ENCODE measurements around the gene CIB4. TPM values are rescaled to one million over a fixed set of nuclear protein-coding genes. Genes with fewer than 3 reads are reported as not detected.

The CIB4 gene
- total and polyA plus RNA-seq, 2 of the 13 experiments (the other 11 are each of a cell fraction or from before 2014, with no cell fraction given) = not detected

DNA sequence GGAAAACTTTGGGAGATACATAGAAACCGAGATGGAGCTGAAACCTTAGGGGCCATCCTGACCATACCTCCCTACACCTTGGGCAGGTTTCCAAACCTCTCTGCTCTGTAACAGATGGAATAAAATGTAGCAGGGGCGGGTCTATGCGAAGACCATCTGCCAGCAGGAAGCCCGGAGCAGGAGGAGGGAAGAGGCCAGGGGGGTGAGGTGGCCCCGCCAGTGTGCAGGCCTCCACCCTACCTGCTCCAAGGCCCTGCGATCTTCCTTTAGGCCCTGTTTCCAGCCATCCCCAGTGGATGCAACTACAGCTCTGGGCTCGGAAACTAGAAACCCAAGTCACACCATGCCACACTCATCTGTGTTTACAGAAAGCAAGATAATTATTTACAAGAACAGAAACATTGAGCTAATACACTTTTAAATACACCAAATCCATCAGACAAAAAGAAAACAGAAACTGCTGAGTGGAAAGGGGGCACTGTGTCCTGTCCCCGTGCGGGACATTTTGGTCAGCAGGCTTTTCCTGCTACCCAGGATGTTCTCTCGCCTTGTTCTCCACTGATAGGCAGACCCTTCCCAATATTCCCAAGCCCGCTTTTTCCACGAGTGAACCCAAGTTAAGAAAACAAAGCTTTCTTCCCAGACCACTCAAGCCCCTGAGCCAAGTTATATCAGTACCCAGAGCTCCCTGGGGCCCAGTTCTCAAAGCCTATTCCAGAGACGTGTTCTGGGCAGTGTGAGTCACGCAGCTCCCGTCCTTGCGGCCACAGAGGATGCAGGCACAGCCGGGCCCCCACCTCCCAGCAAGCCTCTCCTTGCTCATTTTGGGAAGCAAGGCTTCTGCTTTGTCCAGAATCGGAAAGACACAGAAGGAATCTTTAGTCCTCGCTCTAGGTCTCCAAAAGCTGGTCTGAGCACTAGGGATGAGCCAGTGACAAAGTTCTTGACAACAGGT, 17.3 kb downstream of the CIB4 start:
- 53% methylated on average over 19 of the region's 19 CpGs for WGBS (ENCODE audit: low lambda C conversion rate)
- CTCF ChIA-PET (ENCODE audit: low intra/inter-chr PET ratio, low total read pairs) = no interaction called here

DNA sequence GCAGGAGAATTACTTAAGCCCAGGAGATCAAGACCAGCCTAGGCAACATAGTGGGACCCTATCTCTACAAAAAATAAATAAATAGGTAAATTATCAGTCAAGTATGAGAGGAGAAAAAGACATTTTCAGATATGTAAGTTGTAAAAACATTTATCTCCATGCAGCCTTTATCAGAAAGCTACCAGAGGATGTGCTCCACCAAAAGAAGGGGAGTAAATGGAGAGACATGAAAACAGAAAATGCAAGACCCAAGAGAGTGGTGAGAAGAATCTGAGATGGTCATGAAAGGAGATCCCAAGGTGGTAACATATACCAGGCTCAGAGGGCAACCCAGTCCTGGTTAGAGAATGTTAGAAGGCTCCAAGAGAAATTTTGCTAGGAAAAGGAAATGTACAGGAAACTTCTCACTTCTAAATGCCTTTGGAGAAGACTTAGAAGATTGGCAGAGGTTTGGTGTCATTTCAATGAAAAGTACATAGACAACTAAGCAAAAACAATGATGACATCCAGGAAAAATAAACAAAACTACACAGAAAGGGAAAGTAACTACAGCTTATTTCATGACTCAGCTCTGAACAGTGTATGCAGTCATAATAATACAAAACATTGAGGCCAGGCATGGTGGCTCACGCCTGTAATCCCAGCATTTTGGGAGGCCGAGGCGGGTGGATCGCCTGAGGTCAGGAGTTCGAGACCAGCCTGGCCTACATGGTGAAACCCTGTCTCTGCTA, 19.5 kb downstream of the CIB4 start:
- intact Hi-C loops (cut with micrococcal nuclease; ENCODE audit: unreplicated experiment) = no loop called here
- H4K20me1 ChIP-seq (ENCODE audit: insufficient read depth, low read length) = no peaks in the 10 kb centered on the region
- H3K79me2 ChIP-seq (ENCODE audit: insufficient read depth, low read length) = no peaks in the 10 kb centered on the region
- in situ Hi-C loops (cut with HindIII; ENCODE audit: extremely low pct_ligation_motif_present, low pct_unique_long_range_greater_than_20kb) = no loop called here
- no peak overlapping the region for H3K9ac ChIP-seq (ENCODE audit: insufficient read depth, low read depth, low read length)
- peaks cover 3% of the 10 kb centered on the region; the same call in 1 of the 2 replicates for H3K4me1 ChIP-seq (ENCODE audit: insufficient read depth, low read length)
- WGBS (ENCODE audit: low lambda C conversion rate) = 47% methylated on average over 5 of the region's 5 CpGs
- no peaks in the 10 kb centered on the region for H3K36me3 ChIP-seq (replicated peaks in 1 of 2; ENCODE audit: control insufficient read depth in 1 of 2, insufficient read depth in 2 of 2, low read length in 2 of 2)
- no peak overlapping the region for H2AFZ ChIP-seq (ENCODE audit: low read length)
- CTCF ChIA-PET (ENCODE audit: low intra/inter-chr PET ratio, low total read pairs) = no interaction called here
- H3K27ac ChIP-seq (ENCODE audit: extremely low read length, insufficient read depth, low read length) = no peak overlapping the region
- DNase-seq (ENCODE audit: low spot score) (no peak), ATAC-seq (no peak; the same call in 2 of the 3 replicates), FAIRE-seq (no peak)
- no TSS peak for BruUV-seq (replicated peaks)
- no peak overlapping the region for H3K4me3 ChIP-seq (replicated peaks in 1 of 3; ENCODE audit: insufficient read depth in 1 of 3, low read depth in 2 of 3, low read length in 3 of 3)
- H3K27me3 ChIP-seq (ENCODE audit: control insufficient read depth in 1 of 2, insufficient read depth in 2 of 2, low read length in 2 of 2) = peaks cover 0 to 51% of the 10 kb centered on the region in 2 experiments; a peak in 3 of 5 replicates
- no peaks in the 10 kb centered on the region for H3K9me3 ChIP-seq (ENCODE audit: low read length)
- H3K4me2 ChIP-seq (ENCODE audit: low read depth, low read length) = no peak overlapping the region
- POLR2A ChIA-PET = no interaction called here
- TF ChIP-seq ZNF616 (CRISPR knock-in tag; IDR thresholded peaks at IDR 0.05; ENCODE audit: low read depth) (no peak), RFX3 (CRISPR knock-in tag; IDR thresholded peaks at IDR 0.05) (no peak), RARA (CRISPR knock-in tag; IDR thresholded peaks at IDR 0.05) (peak; percentile 63), ZNF317 (CRISPR knock-in tag; IDR thresholded peaks at IDR 0.05) (no peak), RXRB (CRISPR knock-in tag; IDR thresholded peaks at IDR 0.05; ENCODE audit: borderline replicate concordance) (peak; percentile 31; the same call in 1 of the 2 replicates), TOE1 (CRISPR knock-in tag; IDR thresholded peaks at IDR 0.05) (no peak), NPAS2 (CRISPR knock-in tag; IDR thresholded peaks at IDR 0.05; ENCODE audit: borderline replicate concordance) (no peak), MAFK (conservative IDR thresholded peaks at IDR 0.05 in 1 of 2, IDR thresholded peaks at IDR 0.05 in 1 of 2; ENCODE audit: low read length in 2 of 2) (peak; percentile 46 to 67; a peak in 3 of 4 replicates), U2AF2 (IDR thresholded peaks at IDR 0.05; ENCODE audit: low read depth, low read length) (no peak), GABPB1 (CRISPR knock-in tag; IDR thresholded peaks at IDR 0.05) (no peak)
- TF ChIP-seq, protein P1, sequence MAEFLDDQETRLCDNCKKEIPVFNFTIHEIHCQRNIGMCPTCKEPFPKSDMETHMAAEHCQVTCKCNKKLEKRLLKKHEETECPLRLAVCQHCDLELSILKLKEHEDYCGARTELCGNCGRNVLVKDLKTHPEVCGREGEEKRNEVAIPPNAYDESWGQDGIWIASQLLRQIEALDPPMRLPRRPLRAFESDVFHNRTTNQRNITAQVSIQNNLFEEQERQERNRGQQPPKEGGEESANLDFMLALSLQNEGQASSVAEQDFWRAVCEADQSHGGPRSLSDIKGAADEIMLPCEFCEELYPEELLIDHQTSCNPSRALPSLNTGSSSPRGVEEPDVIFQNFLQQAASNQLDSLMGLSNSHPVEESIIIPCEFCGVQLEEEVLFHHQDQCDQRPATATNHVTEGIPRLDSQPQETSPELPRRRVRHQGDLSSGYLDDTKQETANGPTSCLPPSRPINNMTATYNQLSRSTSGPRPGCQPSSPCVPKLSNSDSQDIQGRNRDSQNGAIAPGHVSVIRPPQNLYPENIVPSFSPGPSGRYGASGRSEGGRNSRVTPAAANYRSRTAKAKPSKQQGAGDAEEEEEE (CRISPR knock-in tag; IDR thresholded peaks at IDR 0.05; ENCODE audit: borderline replicate concordance) = no peak
- TF ChIP-seq, protein P2, sequence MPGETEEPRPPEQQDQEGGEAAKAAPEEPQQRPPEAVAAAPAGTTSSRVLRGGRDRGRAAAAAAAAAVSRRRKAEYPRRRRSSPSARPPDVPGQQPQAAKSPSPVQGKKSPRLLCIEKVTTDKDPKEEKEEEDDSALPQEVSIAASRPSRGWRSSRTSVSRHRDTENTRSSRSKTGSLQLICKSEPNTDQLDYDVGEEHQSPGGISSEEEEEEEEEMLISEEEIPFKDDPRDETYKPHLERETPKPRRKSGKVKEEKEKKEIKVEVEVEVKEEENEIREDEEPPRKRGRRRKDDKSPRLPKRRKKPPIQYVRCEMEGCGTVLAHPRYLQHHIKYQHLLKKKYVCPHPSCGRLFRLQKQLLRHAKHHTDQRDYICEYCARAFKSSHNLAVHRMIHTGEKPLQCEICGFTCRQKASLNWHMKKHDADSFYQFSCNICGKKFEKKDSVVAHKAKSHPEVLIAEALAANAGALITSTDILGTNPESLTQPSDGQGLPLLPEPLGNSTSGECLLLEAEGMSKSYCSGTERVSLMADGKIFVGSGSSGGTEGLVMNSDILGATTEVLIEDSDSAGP (CRISPR knock-in tag; IDR thresholded peaks at IDR 0.05; ENCODE audit: borderline replicate concordance) = no peak

More for the DNA sequence above, 17.3 kb downstream of the CIB4 start:
- Histone ChIP-seq H3K9ac (ENCODE audit: insufficient read depth, low read depth, low read length) (no peak overlapping the region), H2AFZ (ENCODE audit: low read length) (no peak overlapping the region), H3K4me3 (replicated peaks in 1 of 3; ENCODE audit: insufficient read depth in 1 of 3, low read depth in 2 of 3, low read length in 3 of 3) (no peak overlapping the region), H3K9me3 (ENCODE audit: low read length) (no peaks in the 10 kb centered on the region), H4K20me1 (ENCODE audit: insufficient read depth, low read length) (no peaks in the 10 kb centered on the region), H3K4me2 (ENCODE audit: low read depth, low read length) (no peak overlapping the region), H3K79me2 (ENCODE audit: insufficient read depth, low read length) (no peaks in the 10 kb centered on the region), H3K27ac (ENCODE audit: extremely low read length, insufficient read depth, low read length) (no peak overlapping the region), H3K27me3 (ENCODE audit: control insufficient read depth in 1 of 2, insufficient read depth in 2 of 2, low read length in 2 of 2) (peaks cover 0 to 39% of the 10 kb centered on the region in 2 experiments; a peak in 3 of 5 replicates), H3K36me3 (replicated peaks in 1 of 2; ENCODE audit: control insufficient read depth in 1 of 2, insufficient read depth in 2 of 2, low read length in 2 of 2) (no peaks in the 10 kb centered on the region), H3K4me1 (ENCODE audit: insufficient read depth, low read length) (no peaks in the 10 kb centered on the region)
- ATAC-seq = no peak
- BruUV-seq (replicated peaks) = no TSS peak
- POLR2A ChIA-PET = no interaction called here
- in situ Hi-C loops (cut with HindIII; ENCODE audit: extremely low pct_ligation_motif_present, low pct_unique_long_range_greater_than_20kb) = no loop called here
- TF ChIP-seq ZNF615 (CRISPR knock-in tag; IDR thresholded peaks at IDR 0.05; ENCODE audit: borderline replicate concordance) = no peak
- intact Hi-C loops (cut with micrococcal nuclease; ENCODE audit: unreplicated experiment) = no loop called here
- DNase-seq (ENCODE audit: low spot score) = no peak
- FAIRE-seq = no peak

Data from HepG2 (cell line).